ENCODE results near the gene OSBPL10. TPM values are rescaled to one million over a fixed set of nuclear protein-coding genes. Genes with fewer than 3 reads are reported as not detected.

Gene OSBPL10
- total and polyA plus RNA-seq, 2 of the 4 experiments (the other 2 are of a cell fraction): 9.5 to 10.1 TPM

GRCh38 chr3:31848911-31849310 is 132.2 kb downstream of the OSBPL10 start:
- Histone ChIP-seq H3K4me2 (ENCODE audit: low read depth, low read length) (no peak overlapping the region), H2AK5ac (ENCODE audit: low read depth, low read length) (no peak overlapping the region), H2BK15ac (ENCODE audit: low read depth, low read length) (no peak overlapping the region), H2BK5ac (ENCODE audit: low read depth, low read length, poor library complexity, severe bottlenecking) (no peak overlapping the region), H3K27me3 (ENCODE audit: control insufficient read depth, insufficient read depth, low read length) (no peaks in the 10 kb centered on the region), H3K9me1 (ENCODE audit: insufficient read depth, low read length) (no peaks in the 10 kb centered on the region), H2BK120ac (ENCODE audit: low read depth, low read length) (no peak overlapping the region), H3K9ac (ENCODE audit: low read depth, low read length) (no peak overlapping the region), H3K56ac (ENCODE audit: extremely low read depth, insufficient read depth, low read length) (no peak overlapping the region), H3K4ac (ENCODE audit: low read depth, low read length) (no peak overlapping the region), H3K36me3 (ENCODE audit: control insufficient read depth, insufficient read depth, low read length) (no peaks in the 10 kb centered on the region; the same call in 1 of the 2 replicates), H3K23ac (ENCODE audit: low read depth, low read length) (no peak overlapping the region), H4K5ac (ENCODE audit: low read depth, low read length) (no peak overlapping the region), H2BK20ac (ENCODE audit: low read depth, low read length) (no peak overlapping the region), H3K14ac (replicated peaks; ENCODE audit: low read depth, low read length) (no peak overlapping the region), H3K18ac (ENCODE audit: low read depth, low read length) (no peak overlapping the region), H3K9me3 (ENCODE audit: control insufficient read depth, insufficient read depth, low read length) (no peaks in the 10 kb centered on the region), H2AFZ (replicated peaks; ENCODE audit: low read length, poor library complexity) (no peak overlapping the region), H3K27ac (ENCODE audit: insufficient read depth, low read length) (no peak overlapping the region), H3K4me1 (ENCODE audit: control insufficient read depth, insufficient read depth, low read length) (no peaks in the 10 kb centered on the region), H2AK9ac (replicated peaks; ENCODE audit: low read depth, low read length, poor library complexity) (no peak overlapping the region), H4K91ac (ENCODE audit: insufficient read depth, low read depth, low read length) (no peak overlapping the region), H4K8ac (ENCODE audit: low read depth in 2 of 2, low read length in 2 of 2) (no peak overlapping the region), H3K4me3 (ENCODE audit: insufficient read depth, low read depth, low read length) (no peak overlapping the region), H4K20me1 (ENCODE audit: insufficient read depth, low read length) (no peaks in the 10 kb centered on the region), H3K79me1 (ENCODE audit: low read depth in 1 of 2, low read length in 2 of 2) (no peaks in the 10 kb centered on the region)
- dilution Hi-C loops (cut with HindIII; ENCODE audit: low sequenced_read_pairs, unreplicated experiment): no loop called here
- no peak for TF ChIP-seq MAFK (IDR thresholded peaks at IDR 0.05; ENCODE audit: low read depth, low read length)
- TF ChIP-seq SMC3 (IDR thresholded peaks at IDR 0.05; ENCODE audit: low read depth, low read length): no peak
- no peak for TF ChIP-seq NFE2L2 (IDR thresholded peaks at IDR 0.05; ENCODE audit: low read depth, low read length)
- TF ChIP-seq RAD21 (IDR thresholded peaks at IDR 0.05; ENCODE audit: low read length): no peak
- no peak for TF ChIP-seq BHLHE40 (IDR thresholded peaks at IDR 0.05; ENCODE audit: low read depth, low read length)
- ATAC-seq (ENCODE audit: low read depth): no peak
- no TSS peak for BruUV-seq (replicated peaks)
- in situ Hi-C loops (cut with MboI; ENCODE audit: low sequenced_read_pairs): no loop called here
- DNase-seq: no peak
- CTCF ChIA-PET: no interaction called here
- POLR2A ChIA-PET (ENCODE audit: unreplicated experiment): no interaction called here
- intact Hi-C loops (cut with micrococcal nuclease): no loop called here
